G401 (cell line): ENCODE results near the gene SPON1. TPM values are rescaled to one million over a fixed set of nuclear protein-coding genes. Genes with fewer than 3 reads are reported as not detected.

Experiments used
- DNase-seq: peaks from one replicate; pipeline ENCODE4 v3.0.0-alpha.2; 2015; ENCODE audit warnings: low spot score
- in situ Hi-C: cut with HindIII; loops from 2 replicates; pipeline ENCODE4 v1.10.0; 2016; ENCODE audit warnings: low sequenced_read_pairs, mixed read lengths
- total RNA-seq: library from RNA; depleted of rRNA; stranded (reverse); fragments of >200 nt; shearing (Covaris generic); gene quantifications from 2 replicates; pipeline ENCODE4 v1.2.3, GENCODE V29; 2014

The SPON1 gene
- total RNA-seq, 1 experiment from 2014 or later = not detected

DNA sequence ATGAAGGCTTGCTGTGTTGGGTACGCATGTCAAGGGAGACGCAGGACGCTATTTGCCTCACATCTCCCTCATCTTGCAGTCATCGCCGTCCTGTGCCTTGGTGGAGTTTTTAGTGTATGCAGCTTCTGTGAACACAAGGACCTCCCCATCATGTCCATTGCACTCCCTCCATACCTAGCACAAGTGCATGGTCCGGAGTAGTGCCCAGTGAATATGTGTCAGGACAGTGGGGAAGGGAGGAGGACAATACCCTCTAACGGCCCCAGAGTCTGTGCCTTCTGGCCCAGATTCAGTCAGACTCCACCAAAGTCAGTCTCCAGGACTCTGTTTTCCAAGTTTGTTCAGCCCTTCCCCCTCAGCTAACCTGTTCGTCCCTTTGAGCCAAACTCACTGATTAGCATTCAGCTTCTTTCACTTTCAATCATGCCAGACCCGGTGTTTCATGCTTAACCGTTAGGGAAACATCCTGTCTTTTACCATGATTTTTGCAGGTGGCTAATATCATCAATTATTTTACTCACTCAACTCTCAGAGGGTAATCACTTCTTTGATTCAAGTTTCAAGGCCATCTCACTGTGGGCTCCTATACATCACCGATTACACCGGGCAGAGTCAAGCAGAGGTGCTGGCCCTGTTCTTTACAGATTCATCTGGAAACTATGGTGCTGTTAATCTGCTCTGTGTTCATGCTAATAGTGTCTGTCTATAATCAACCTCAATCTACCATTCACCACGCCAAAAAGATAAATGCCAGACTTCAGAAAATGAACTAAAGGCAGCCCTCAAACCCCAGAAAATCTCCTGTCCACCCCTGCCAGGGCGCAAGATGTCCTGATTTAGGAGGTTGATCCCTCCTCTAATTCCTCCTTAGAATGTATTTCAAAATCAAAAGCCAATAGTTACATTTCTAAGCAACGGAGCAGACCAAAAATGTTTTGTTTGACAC lies 240.0 kb downstream of the SPON1 start:
- in situ Hi-C loops = no loop called here
- peak; percentile 37 for DNase-seq

DNA sequence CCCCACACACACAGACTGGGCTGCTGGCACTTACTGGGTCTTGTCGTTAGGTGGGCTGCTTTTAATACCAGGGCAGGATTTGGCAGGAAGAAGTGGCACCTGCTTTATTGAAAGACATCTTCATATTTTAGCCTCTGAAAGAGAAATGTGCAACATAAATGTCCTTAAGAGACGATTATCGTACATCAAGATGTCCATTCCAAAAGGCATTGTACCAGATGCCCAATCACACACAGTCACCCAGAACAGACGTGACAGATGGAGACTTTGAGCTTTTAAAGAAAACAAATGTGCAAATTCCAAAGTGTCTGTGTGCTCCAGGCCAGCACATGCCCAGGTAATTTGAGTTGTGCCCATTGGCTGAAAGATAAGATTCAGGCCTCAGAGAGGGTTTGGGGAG lies 240.8 kb downstream of the SPON1 start:
- DNase-seq = peak; percentile 75
- in situ Hi-C loops = no loop called here

DNA sequence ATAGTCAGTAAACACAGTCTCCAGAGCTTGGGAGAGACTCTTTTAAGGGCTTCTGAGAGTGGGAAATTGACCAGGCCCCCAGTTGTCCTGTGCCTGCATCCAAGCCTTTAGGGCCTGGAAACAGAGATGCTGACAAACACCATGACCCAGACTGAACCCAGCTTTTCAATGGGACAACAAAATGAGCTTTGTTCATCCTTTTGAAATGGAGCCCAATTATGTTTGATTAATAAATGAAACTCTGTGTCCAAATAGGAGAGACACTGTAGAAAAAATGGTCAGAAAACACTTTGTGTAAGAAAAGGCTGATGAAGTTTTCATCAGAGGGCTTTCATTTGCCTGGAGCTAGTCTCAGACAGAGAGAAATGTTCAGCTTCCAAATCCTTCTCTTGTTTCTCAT lies 250.5 kb downstream of the SPON1 start:
- peak; percentile 13 for DNase-seq
- in situ Hi-C loops = no loop called here

DNA sequence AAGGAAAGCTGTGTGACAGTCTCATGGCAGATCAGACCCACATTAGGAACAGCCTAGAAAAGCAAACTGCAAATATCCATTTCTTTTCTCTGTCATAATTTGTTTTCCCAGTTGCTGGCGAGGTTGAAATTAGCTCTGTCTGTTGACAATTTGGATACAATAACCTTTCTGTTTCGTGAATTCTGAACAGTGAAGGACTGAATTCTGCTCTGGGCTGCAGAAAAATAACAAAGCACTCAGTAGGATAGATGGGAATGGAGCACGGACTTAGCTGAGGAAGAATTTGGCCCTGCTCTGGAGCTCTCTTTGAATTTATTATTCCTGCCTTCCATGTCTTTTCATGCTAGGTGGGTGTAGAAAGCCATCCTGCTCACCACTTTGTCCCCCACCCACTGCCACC lies 256.2 kb downstream of the SPON1 start:
- in situ Hi-C loops = no loop called here
- DNase-seq = no peak

DNA sequence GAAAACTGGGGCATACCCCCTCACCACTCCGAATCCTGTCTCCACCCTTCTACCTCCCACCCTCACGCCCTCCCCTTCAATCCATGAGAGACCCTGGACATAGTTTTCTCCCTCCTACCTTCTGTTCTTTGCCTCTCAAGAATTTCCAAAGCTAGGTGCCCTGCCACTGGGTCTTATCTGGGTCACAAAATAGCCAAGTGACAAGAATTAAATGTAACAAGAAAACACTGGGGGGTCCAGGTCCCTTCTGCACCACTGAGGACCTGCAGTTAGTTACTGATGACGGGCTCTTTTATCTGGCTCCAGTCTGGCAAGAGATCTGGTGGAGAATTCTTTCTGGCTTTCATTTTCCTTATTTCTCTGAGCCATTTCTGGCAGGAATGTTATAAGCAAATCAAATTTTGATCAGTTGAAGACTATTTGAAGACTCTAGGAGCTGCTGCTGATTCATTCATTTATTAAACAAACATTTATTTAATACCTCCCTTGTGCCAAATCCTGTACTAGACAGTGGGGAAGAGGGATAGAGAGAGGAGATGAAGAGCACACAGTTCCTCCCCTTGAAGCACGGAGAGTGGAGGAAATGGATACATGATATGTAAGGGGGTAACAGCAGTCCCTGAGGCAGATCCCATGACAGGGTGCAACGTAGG lies 261.2 kb downstream of the SPON1 start:
- no peak for DNase-seq
- in situ Hi-C loops = no loop called here

DNA sequence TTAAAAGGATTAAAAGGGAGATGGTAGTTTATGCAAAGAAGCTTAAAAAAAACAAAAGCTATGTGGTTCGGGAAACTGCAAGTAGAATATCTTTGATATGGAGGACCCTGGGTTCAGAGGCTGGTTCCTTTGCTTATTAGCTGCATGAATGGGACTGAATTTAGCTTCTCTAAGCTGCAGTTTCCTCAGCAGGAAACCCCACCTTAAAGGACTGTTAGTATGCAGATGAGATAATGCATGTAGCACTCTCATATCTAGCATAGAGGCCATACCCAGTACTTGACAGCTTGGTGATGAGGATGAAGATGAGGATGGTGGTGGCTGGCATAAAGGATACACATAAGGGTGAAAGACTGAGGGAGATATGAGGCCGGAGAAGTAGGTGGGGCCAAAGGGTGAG lies 261.9 kb downstream of the SPON1 start:
- DNase-seq = no peak
- in situ Hi-C loops = no loop called here

DNA sequence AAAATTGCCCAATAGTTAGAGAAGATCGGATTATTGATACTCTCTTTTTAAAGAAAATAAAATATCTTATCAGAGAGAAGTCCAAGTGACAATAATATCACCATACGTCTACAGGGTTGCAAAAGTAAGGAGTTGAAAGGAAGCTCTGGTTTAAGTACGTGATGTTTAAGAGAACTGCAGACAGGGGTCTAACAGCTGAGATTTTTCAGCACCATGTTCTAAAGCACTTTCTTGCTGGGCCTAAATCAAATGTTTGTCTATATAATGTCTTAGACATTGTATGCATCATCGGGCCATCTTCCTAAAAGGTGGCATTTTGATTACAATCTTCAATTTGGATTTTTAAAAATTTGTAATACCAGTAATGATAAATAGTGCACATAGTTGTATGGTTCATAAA lies 263.1 kb downstream of the SPON1 start:
- no peak for DNase-seq
- in situ Hi-C loops = no loop called here

DNA sequence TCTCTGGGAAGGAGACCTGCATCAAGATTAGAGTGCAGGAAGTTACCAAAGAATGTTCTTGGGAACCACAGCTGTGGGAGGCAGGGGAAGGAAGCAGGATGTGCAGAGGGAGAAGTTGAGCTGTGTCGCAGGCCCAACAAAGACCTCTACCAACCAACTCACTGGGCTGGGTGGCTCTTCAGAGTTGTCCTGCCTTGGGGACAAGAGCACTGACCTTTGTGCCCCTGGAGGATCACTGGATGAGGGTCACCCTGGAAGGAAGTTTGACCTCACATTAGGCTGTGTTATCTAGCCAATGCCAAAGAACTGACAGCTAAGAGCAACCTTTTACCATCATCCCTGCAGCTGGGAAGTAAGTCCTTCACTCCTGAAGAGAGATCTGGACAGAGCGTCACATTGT lies 265.8 kb downstream of the SPON1 start:
- in situ Hi-C loops = no loop called here
- DNase-seq = no peak

DNA sequence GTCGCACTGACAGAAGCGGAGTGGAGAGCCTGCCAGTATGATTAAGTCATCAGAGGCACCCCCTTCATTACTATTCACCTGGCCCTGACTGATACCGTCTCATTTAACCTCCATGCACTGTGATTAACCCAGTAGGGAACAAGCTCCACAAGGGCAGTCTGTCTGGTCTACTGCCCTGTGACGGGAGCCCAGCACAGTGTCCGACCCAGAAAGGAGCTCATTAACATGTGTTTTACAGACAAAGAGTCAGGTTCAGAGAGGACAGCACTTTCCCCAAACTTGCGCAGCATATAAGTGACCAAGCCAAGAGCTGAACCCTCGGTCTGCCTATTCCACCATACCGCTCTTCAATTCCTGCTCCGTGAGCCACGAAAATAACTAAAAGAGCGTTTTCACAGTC lies 266.9 kb downstream of the SPON1 start:
- DNase-seq = no peak
- in situ Hi-C loops = no loop called here

DNA sequence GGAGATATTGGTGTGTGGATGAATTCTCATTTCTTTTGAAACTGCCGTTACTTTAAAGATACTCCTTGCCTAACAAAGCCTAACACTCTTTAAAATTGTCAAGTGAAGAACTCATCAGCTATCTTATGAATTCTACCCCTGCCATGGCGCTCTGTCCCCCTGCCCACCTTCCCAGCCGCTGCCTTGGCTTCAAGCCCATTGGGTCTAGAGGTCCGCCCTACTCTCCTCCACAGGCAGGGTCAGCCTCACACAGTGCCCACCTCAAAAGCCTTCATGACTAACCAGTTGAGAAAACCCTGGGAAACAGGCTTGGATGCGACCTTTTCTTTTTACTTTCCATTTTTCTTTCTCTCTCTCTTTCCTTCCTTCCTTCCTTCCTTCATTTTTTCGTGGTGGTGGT lies 267.9 kb downstream of the SPON1 start:
- no peak for DNase-seq
- in situ Hi-C loops = no loop called here

DNA sequence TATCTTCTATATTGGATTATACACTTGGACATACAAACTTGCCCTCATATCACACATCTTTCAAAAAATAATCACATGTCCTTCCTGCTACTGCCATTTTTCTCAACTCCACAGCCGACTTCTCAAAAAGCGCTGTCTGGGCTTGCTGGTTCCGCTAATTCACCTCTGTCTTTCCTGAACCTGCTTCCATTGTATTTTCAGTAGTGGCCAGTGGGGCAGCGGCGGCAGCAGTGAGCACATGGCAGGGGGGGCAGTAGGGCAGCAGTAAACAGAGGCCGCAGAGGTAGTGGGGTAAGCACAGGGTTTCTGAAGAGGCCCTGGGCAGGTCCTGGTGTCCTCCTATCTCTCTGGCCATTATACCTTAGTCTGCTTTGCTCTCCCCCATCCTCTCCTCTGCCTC lies 270.1 kb downstream of the SPON1 start:
- no peak for DNase-seq
- in situ Hi-C loops = no loop called here

DNA sequence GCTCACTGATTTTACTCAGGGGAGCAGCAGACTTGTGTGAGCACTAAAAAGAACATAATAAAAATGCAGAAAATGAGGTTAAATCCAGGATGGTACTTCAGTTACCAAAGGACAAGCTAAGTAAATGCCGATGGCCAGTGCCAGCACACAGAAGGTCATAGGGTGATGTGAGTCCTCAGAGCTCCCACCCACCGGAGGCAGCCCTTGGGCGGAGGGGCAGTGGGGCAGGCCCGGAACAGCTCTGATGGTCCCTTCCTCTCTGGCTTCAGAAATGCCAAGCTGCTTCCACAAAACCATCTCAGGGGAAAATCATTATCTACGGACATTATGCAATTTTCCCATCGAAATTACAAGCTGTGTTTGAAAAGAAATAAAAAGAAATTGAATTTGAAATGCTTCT lies 271.9 kb downstream of the SPON1 start:
- DNase-seq = no peak
- in situ Hi-C loops = no loop called here

DNA sequence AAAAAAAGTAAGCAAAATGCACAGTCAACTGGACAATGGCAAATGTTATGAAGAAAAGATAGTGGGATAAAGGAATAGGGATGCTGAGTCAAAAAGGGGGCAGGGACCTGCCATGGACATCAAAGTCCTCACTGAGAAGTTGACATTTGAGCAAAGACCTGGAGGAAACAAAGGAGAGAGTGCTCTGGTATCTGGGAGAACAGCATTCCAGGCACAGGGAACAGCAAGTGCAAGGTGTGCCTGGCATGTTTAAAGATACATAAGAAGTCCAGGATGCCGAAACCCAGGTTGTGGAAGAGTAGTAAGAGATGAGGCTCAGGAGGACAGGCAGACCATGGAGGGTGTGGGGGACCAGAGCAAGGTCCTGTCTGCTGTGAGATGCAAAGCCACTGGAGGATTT lies 273.2 kb downstream of the SPON1 start:
- no peak for DNase-seq
- in situ Hi-C loops = no loop called here

DNA sequence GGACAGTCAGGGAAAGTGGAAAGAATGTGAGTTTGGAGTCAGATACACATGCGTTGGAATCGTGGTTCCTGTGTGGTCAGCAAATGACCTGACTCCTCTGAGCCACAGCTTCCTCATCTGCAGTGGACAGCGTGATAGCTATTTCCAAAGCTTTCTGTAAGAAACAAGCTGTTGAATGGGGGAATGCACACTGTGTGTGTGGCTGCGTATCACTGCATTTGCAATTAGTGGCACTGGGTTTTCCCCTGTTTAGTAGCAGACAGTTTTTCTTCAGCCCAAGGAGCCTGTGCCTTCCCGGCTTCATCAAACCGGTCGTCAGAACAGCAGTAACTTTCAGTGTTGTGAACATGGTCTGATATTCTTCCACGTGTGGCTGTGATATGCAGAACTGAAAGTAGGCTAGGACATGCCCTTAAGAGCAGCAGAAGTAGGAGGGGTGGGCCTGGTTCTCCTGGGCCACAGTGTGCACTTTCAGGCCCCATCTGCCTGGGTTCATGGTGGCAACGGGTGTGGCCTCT lies 275.0 kb downstream of the SPON1 start:
- DNase-seq = no peak
- in situ Hi-C loops = no loop called here

DNA sequence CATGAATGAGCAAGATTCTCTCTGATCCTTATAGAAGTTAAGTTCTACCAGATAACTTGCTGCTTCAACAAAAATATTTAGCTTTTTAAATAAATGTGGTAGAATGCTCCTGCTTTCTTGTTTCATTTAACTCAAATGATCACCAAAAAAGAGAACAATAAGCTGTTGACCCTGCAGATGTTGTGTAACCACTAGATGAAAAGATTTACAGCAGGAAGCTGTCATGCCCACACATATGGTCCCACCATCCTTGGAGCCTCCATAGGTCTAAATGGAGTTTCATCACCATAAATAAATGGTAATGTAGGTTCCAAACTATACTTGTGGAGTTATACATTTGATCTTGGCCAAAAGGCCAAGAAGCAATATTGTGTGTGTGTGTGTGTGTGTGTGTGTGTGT lies 277.7 kb downstream of the SPON1 start:
- in situ Hi-C loops = no loop called here
- no peak for DNase-seq

DNA sequence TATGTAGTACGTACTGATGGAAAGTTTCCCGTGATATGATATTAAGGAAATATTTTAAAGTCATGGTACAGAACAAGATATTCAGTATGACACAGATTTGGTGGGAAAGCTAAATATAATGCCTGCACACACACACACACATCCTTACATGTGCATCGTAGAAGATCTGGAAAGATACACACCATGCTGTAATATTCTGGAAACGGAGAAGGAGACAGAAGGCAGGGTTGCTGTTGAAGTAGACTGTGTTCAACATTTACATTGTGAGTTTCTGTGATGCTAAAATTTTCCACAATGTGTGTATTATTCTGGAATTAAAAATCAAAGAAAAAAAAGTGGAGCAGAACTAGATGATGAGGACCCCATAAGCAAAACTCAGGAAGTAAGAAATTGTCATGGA lies 278.4 kb downstream of the SPON1 start:
- in situ Hi-C loops = no loop called here
- DNase-seq = no peak

DNA sequence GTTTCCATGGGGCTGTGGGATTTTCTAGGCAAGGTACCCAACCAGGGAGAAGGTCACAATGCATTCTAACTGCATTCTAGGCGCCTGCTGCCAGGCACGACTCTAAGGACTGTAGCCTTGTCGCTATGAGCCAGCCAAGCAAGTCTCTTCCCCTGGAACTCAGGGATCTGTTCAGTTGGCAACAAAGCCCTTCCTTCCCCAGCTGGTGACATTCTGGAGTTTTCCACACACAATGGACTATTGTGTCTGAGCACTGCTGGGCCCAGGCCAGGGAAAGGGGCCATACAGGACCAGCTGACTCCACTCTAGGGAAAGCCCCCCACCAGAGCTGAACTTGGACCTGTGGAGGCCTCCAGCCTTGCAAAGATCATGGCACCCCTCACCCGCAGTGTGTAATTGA lies 279.7 kb downstream of the SPON1 start:
- in situ Hi-C loops = no loop called here
- DNase-seq = peak; percentile 60

DNA sequence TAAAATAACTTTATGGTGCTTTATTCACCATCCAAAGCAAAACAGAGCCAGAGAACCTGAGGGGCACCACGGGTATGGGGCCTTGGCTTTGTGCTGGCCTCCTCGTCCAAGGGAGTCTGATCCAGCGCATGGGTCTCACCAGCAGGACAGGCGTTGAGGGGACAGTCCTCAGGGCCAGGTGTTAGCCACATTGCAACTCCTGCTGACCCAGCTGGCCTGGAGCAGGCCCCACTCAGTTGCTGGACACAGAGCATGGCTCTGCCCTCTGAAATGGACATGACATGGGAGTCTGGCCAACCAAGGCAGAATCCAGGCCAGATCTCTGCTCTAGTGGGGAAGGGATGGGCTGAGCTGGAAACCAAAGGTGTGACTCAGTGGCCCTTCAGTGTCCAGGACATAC lies 280.2 kb downstream of the SPON1 start:
- in situ Hi-C loops = no loop called here
- DNase-seq = no peak

DNA sequence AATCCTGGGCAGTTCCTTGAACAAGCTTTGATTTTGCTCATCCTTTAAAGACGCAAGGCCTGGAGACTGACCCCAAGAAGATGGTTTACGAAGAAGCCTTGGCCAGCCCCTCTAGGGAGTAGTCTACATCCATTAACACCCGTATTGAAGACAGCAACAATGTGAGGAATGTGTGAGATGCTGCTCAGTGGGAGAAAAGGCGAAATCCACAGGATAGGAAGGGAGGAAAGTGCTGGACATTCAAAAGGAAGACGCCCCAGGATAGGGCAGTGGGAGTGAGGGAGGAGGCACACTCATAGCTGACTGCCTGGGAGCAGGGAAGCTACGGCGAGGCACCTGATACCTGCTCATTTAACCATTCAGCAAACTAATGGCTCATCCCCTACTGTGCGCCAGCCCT lies 282.4 kb downstream of the SPON1 start:
- in situ Hi-C loops = no loop called here
- DNase-seq = no peak

DNA sequence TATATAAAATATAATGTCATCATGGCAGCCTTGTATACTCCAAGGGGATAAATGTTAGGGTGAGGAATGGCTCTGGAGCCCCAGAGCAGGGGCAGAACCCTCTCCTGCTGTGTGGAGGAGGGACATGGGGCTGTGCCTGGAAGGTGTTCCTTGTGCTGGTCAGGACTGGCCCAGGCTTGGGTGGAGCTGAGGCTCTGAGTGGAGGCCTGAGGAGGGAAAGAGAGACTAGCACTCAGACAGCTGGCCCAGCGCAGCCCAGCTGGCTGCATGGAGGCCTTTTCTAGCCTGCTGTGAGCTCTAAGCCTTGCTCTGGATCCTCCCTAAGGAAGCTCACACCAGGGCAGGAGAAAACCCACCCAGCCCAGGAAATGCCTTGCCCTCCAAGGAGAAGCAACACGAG lies 282.9 kb downstream of the SPON1 start:
- in situ Hi-C loops = no loop called here
- no peak for DNase-seq

DNA sequence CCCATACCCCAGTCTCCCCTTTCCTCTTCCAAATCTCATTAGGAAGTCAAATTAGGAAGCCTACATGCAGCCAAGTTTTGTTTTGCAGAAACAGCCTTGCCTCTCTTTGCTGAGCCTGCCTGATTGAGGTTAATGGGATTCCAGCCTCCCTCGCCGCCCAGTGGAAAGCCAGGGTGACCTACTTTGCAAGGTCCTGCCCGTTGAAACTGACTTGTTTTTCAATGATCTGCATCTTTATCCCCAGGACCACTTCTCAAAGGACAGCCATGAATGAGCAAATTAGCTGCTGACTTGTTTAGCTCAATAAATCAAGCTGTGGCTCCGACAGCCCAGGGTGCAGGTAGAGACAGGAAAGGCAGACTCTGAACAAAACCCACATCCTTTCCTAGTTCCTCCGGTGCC lies 286.1 kb downstream of the SPON1 start:
- DNase-seq = peak; percentile 89
- in situ Hi-C loops = no loop called here
